Measurements from ENCODE around the gene ASIC5.
"Not testable (repeated sequence)": the region's sequence is repeated elsewhere in the genome, so short reads cannot be mapped to it uniquely, and the experiment has no call there.

The ASIC5 gene

DNA sequence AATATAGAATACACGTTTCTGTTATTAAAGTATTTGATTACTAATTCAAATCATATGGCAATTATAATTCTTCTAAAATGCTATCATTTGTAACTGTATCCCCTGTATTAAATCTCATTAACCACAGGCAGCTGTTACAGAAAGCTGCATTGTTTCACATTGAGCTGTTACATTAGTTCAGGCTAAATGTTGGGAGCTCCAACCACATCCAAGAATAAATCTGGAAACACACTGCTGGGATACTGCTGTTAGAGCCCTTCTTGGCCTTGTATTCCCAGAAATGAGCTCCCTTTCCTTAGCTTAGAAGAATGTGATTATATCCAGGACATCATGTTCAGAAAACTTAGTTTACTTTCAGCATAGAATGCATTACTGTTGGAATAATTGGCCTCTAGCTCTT lies 59.1 kb downstream of the ASIC5 start:
- no peak overlapping the region for H3K9ac ChIP-seq (ENCODE audit: low read depth in 1 of 2, low read length in 2 of 2)
- no peak overlapping the region for H3K4me3 ChIP-seq (ENCODE audit: low read length in 2 of 2)
- no peak overlapping the region for H3K27ac ChIP-seq (ENCODE audit: low read depth in 2 of 2, low read length in 2 of 2)
- no peaks in the 10 kb centered on the region for H3K36me3 ChIP-seq (ENCODE audit: control insufficient read depth in 2 of 2, insufficient read depth in 2 of 2, low read length in 2 of 2)
- H3K27me3 ChIP-seq (ENCODE audit: control insufficient read depth in 2 of 2, insufficient read depth in 2 of 2, low read length in 2 of 2) = no peaks in the 10 kb centered on the region
- H3K4me1 ChIP-seq (ENCODE audit: control insufficient read depth in 2 of 2, insufficient read depth in 2 of 2, low read length in 2 of 2) = no peaks in the 10 kb centered on the region
- no peaks in the 10 kb centered on the region for H3K9me3 ChIP-seq (ENCODE audit: control insufficient read depth in 2 of 2, low read length in 2 of 2)

DNA sequence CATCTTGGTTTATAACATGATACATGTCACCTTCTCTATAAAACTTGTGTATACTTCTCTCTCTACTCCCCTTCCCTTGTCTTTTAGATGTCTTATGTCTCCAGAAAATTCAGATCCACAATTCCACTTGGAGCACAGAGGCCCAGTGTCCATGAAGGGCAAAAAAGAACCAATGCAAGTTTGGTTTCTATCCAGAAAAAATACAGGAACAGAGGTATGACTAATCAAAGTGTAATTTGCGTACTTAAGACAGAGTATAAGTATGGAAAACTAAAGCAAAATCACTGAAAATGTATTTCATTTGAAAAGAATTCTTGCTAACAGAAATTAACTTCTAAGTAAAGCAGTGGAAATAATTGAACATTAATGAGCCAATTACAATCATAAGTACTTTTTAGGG lies 61.1 kb downstream of the ASIC5 start:
- Histone ChIP-seq H3K27ac (ENCODE audit: low read depth in 2 of 2, low read length in 2 of 2) (no peak overlapping the region), H3K4me1 (ENCODE audit: control insufficient read depth in 2 of 2, insufficient read depth in 2 of 2, low read length in 2 of 2) (no peaks in the 10 kb centered on the region), H3K36me3 (ENCODE audit: control insufficient read depth in 2 of 2, insufficient read depth in 2 of 2, low read length in 2 of 2) (no peaks in the 10 kb centered on the region), H3K4me3 (ENCODE audit: low read length in 2 of 2) (no peak overlapping the region), H3K9ac (ENCODE audit: low read depth in 1 of 2, low read length in 2 of 2) (no peak overlapping the region), H3K9me3 (ENCODE audit: control insufficient read depth in 2 of 2, low read length in 2 of 2) (no peaks in the 10 kb centered on the region), H3K27me3 (ENCODE audit: control insufficient read depth in 2 of 2, insufficient read depth in 2 of 2, low read length in 2 of 2) (no peaks in the 10 kb centered on the region)

DNA sequence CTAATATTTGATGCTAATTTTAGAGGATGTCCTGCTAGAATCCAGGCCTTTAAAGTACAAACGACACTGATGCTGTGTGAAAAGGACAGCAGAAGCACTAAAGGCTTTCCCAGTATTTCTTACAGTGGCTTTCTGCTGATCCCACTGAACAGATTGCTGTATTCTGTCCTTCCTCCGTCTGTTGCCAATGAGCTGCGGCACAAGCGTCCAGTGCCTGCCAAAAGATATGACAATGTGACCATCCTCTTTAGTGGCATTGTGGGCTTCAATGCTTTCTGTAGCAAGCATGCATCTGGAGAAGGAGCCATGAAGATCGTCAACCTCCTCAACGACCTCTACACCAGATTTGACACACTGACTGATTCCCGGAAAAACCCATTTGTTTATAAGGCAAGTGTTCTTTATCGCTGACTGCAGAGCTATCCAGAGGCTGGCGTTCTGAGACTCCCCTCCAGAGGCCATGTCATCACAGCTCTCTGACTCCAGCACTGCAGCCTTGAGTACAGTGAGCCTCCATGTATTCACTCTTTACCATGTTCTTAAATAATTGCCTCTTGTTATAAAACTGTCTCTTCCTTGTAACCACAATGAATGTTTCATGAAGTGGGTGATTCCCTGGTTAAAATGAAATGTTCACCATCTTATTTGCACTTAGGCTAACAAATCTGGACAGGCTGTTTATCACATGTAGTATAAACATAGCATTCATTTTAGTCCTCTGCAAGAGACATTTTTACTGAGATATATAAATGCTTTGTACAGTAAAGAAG lies 63.7 kb downstream of the ASIC5 start:
- Histone ChIP-seq H3K27me3 (ENCODE audit: control insufficient read depth in 2 of 2, insufficient read depth in 2 of 2, low read length in 2 of 2) (no peaks in the 10 kb centered on the region), H3K9me3 (ENCODE audit: control insufficient read depth in 2 of 2, low read length in 2 of 2) (no peaks in the 10 kb centered on the region), H3K27ac (ENCODE audit: low read depth in 2 of 2, low read length in 2 of 2) (peak overlapping the region in 1 of 2 donors; percentile 25), H3K4me1 (ENCODE audit: control insufficient read depth in 2 of 2, insufficient read depth in 2 of 2, low read length in 2 of 2) (no peaks in the 10 kb centered on the region), H3K4me3 (ENCODE audit: low read length in 2 of 2) (no peak overlapping the region), H3K36me3 (ENCODE audit: control insufficient read depth in 2 of 2, insufficient read depth in 2 of 2, low read length in 2 of 2) (no peaks in the 10 kb centered on the region), H3K9ac (ENCODE audit: low read depth in 1 of 2, low read length in 2 of 2) (no peak overlapping the region)

DNA sequence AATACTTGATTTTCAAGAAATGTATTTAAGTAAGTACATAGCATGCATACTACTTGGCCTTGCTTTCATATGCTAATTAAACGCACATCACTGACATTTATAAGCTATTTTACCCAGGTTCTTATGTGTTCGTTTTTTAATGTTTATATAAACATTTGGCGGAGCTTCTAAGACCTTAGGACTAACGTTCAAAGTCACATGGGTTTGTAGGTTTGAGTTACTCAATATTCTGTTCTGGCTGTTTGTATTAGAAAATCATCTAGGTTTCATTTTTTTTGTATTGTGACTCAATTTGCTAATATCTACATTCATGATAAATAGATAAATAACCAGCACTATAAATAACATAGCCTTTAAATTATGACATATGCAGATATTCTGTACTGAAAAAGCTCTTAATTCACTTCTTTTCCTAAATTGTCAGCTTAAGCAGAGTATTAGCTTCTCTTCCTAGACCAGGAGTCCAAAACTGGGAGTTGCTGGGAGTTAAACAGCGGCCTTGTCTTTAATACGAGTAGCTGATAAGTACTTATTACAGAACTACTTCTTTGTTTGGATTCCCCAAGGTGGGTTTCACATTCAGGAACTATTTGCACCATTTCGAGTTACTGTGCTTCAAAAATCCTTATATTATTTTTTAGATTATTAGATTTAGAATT lies 65.3 kb downstream of the ASIC5 start:
- Histone ChIP-seq H3K9ac (ENCODE audit: low read depth in 1 of 2, low read length in 2 of 2) (no peak overlapping the region), H3K4me3 (ENCODE audit: low read length in 2 of 2) (no peak overlapping the region), H3K4me1 (ENCODE audit: control insufficient read depth in 2 of 2, insufficient read depth in 2 of 2, low read length in 2 of 2) (no peaks in the 10 kb centered on the region), H3K27ac (ENCODE audit: low read depth in 2 of 2, low read length in 2 of 2) (no peak overlapping the region), H3K27me3 (ENCODE audit: control insufficient read depth in 2 of 2, insufficient read depth in 2 of 2, low read length in 2 of 2) (no peaks in the 10 kb centered on the region), H3K36me3 (ENCODE audit: control insufficient read depth in 2 of 2, insufficient read depth in 2 of 2, low read length in 2 of 2) (no peaks in the 10 kb centered on the region), H3K9me3 (ENCODE audit: control insufficient read depth in 2 of 2, low read length in 2 of 2) (no peaks in the 10 kb centered on the region)

GRCh38 chr4:155799794-155800123 lies 66.3 kb downstream of the ASIC5 start:
- H3K4me1 ChIP-seq (ENCODE audit: control insufficient read depth in 2 of 2, insufficient read depth in 2 of 2, low read length in 2 of 2) = no peaks in the 10 kb centered on the region

GRCh38 chr4:155799116-155799793 lies 66.8 kb downstream of the ASIC5 start:
- H3K27me3 ChIP-seq (ENCODE audit: control insufficient read depth in 2 of 2, insufficient read depth in 2 of 2, low read length in 2 of 2) = no peaks in the 10 kb centered on the region
- H3K9me3 ChIP-seq (ENCODE audit: control insufficient read depth in 2 of 2, low read length in 2 of 2) = no peaks in the 10 kb centered on the region
- H3K4me1 ChIP-seq (ENCODE audit: control insufficient read depth in 2 of 2, insufficient read depth in 2 of 2, low read length in 2 of 2) = no peaks in the 10 kb centered on the region
- H3K9ac ChIP-seq (ENCODE audit: low read depth in 1 of 2, low read length in 2 of 2) = no peak overlapping the region
- no peak overlapping the region for H3K27ac ChIP-seq (ENCODE audit: low read depth in 2 of 2, low read length in 2 of 2)
- H3K4me3 ChIP-seq (ENCODE audit: low read length in 2 of 2) = no peak overlapping the region
- no peaks in the 10 kb centered on the region for H3K36me3 ChIP-seq (ENCODE audit: control insufficient read depth in 2 of 2, insufficient read depth in 2 of 2, low read length in 2 of 2)

More at GRCh38 chr4:155799794-155800123, 66.3 kb downstream of the ASIC5 start:
- no peak overlapping the region for H3K4me3 ChIP-seq (ENCODE audit: low read length in 2 of 2)
- H3K9ac ChIP-seq (ENCODE audit: low read depth in 1 of 2, low read length in 2 of 2) = no peak overlapping the region
- no peaks in the 10 kb centered on the region for H3K9me3 ChIP-seq (ENCODE audit: control insufficient read depth in 2 of 2, low read length in 2 of 2)
- H3K36me3 ChIP-seq (ENCODE audit: control insufficient read depth in 2 of 2, insufficient read depth in 2 of 2, low read length in 2 of 2) = no peaks in the 10 kb centered on the region
- no peaks in the 10 kb centered on the region for H3K27me3 ChIP-seq (ENCODE audit: control insufficient read depth in 2 of 2, insufficient read depth in 2 of 2, low read length in 2 of 2)
- no peak overlapping the region for H3K27ac ChIP-seq (ENCODE audit: low read depth in 2 of 2, low read length in 2 of 2)

GRCh38 chr4:155797581-155797980 lies 68.5 kb downstream of the ASIC5 start:
- not testable (repeated sequence) for H3K9me3 ChIP-seq (ENCODE audit: control insufficient read depth in 2 of 2, low read length in 2 of 2); H3K4me1 ChIP-seq (ENCODE audit: control insufficient read depth in 2 of 2, insufficient read depth in 2 of 2, low read length in 2 of 2); H3K27me3 ChIP-seq (ENCODE audit: control insufficient read depth in 2 of 2, insufficient read depth in 2 of 2, low read length in 2 of 2); H3K36me3 ChIP-seq (ENCODE audit: control insufficient read depth in 2 of 2, insufficient read depth in 2 of 2, low read length in 2 of 2); H3K27ac ChIP-seq (ENCODE audit: low read depth in 2 of 2, low read length in 2 of 2); H3K4me3 ChIP-seq (ENCODE audit: low read length in 2 of 2); H3K9ac ChIP-seq (ENCODE audit: low read depth in 1 of 2, low read length in 2 of 2)

- Histone ChIP-seq H3K27me3 (ENCODE audit: control insufficient read depth in 2 of 2, insufficient read depth in 2 of 2, low read length in 2 of 2) (no peaks in the 10 kb centered on the region), H3K9ac (ENCODE audit: low read depth in 1 of 2, low read length in 2 of 2) (no peak overlapping the region), H3K4me3 (ENCODE audit: low read length in 2 of 2) (no peak overlapping the region), H3K9me3 (ENCODE audit: control insufficient read depth in 2 of 2, low read length in 2 of 2) (no peaks in the 10 kb centered on the region), H3K4me1 (ENCODE audit: control insufficient read depth in 2 of 2, insufficient read depth in 2 of 2, low read length in 2 of 2) (no peaks in the 10 kb centered on the region), H3K36me3 (ENCODE audit: control insufficient read depth in 2 of 2, insufficient read depth in 2 of 2, low read length in 2 of 2) (no peaks in the 10 kb centered on the region), H3K27ac (ENCODE audit: low read depth in 2 of 2, low read length in 2 of 2) (no peak overlapping the region)
Observed at GRCh38 chr4:155795991-155796390, 70.1 kb downstream of the ASIC5 start.

GRCh38 chr4:155794589-155795236 lies 71.4 kb downstream of the ASIC5 start:
- H3K36me3 ChIP-seq (ENCODE audit: control insufficient read depth in 2 of 2, insufficient read depth in 2 of 2, low read length in 2 of 2) = no peaks in the 10 kb centered on the region
- H3K27ac ChIP-seq (ENCODE audit: low read depth in 2 of 2, low read length in 2 of 2) = no peak overlapping the region
- no peaks in the 10 kb centered on the region for H3K9me3 ChIP-seq (ENCODE audit: control insufficient read depth in 2 of 2, low read length in 2 of 2)
- H3K4me1 ChIP-seq (ENCODE audit: control insufficient read depth in 2 of 2, insufficient read depth in 2 of 2, low read length in 2 of 2) = no peaks in the 10 kb centered on the region
- no peaks in the 10 kb centered on the region for H3K27me3 ChIP-seq (ENCODE audit: control insufficient read depth in 2 of 2, insufficient read depth in 2 of 2, low read length in 2 of 2)
- no peak overlapping the region for H3K4me3 ChIP-seq (ENCODE audit: low read length in 2 of 2)
- H3K9ac ChIP-seq (ENCODE audit: low read depth in 1 of 2, low read length in 2 of 2) = no peak overlapping the region

- Histone ChIP-seq H3K27me3 (ENCODE audit: control insufficient read depth in 2 of 2, insufficient read depth in 2 of 2, low read length in 2 of 2) (no peaks in the 10 kb centered on the region), H3K9me3 (ENCODE audit: control insufficient read depth in 2 of 2, low read length in 2 of 2) (no peaks in the 10 kb centered on the region), H3K36me3 (ENCODE audit: control insufficient read depth in 2 of 2, insufficient read depth in 2 of 2, low read length in 2 of 2) (no peaks in the 10 kb centered on the region), H3K4me3 (ENCODE audit: low read length in 2 of 2) (no peak overlapping the region), H3K4me1 (ENCODE audit: control insufficient read depth in 2 of 2, insufficient read depth in 2 of 2, low read length in 2 of 2) (no peaks in the 10 kb centered on the region), H3K9ac (ENCODE audit: low read depth in 1 of 2, low read length in 2 of 2) (no peak overlapping the region), H3K27ac (ENCODE audit: low read depth in 2 of 2, low read length in 2 of 2) (no peak overlapping the region)
Observed at GRCh38 chr4:155789982-155790381, 76.1 kb downstream of the ASIC5 start.
